HG03558 (cell line): ENCODE results near the gene SBF1.

ENCODE experiments used
- ATAC-seq: cut with Tn5 transposase; IDR thresholded peaks from one replicate; pipeline ENCODE4 v1.9.1; 2021; ENCODE audit warnings: moderate number of reproducible peaks; ENCODE audit not compliant: unreplicated experiment; ENCODE audit errors: extremely low read depth

Gene SBF1

GRCh38 chr22:50447576-50448551 lies 27.0 kb downstream of the SBF1 start:
- ATAC-seq, result no peak

GRCh38 chr22:50446708-50447575 lies 27.9 kb downstream of the SBF1 start:
- no peak for ATAC-seq

- ATAC-seq, result no peak
Observed at GRCh38 chr22:50445880-50446707, 28.7 kb downstream of the SBF1 start.

- ATAC-seq, result no peak
Observed at GRCh38 chr22:50445071-50445879, 29.6 kb downstream of the SBF1 start.

- ATAC-seq, result no peak
Observed at GRCh38 chr22:50444663-50445062, 30.2 kb downstream of the SBF1 start.

GRCh38 chr22:50443801-50444625 lies 30.8 kb downstream of the SBF1 start:
- no peak for ATAC-seq

- no peak for ATAC-seq
Observed at GRCh38 chr22:50443197-50443596, 31.6 kb downstream of the SBF1 start.

GRCh38 chr22:50441428-50441993 lies 33.3 kb downstream of the SBF1 start:
- no peak for ATAC-seq

GRCh38 chr22:50440544-50441249 lies 34.1 kb downstream of the SBF1 start:
- ATAC-seq, result no peak

- no peak for ATAC-seq
Observed at GRCh38 chr22:50439871-50440331, 34.9 kb downstream of the SBF1 start.

- ATAC-seq, result no peak
Observed at GRCh38 chr22:50439314-50439870, 35.4 kb downstream of the SBF1 start.

- ATAC-seq, result no peak
Observed at GRCh38 chr22:50438305-50439275, 36.2 kb downstream of the SBF1 start.

- ATAC-seq, result no peak
Observed at GRCh38 chr22:50437511-50438304, 37.1 kb downstream of the SBF1 start.

- ATAC-seq, result no peak
Observed at GRCh38 chr22:50436841-50437341, 37.9 kb downstream of the SBF1 start.
